Ascending aorta (tissue), 2 donors: Measurements from ENCODE around the gene IL20. TPM values are rescaled to one million over a fixed set of nuclear protein-coding genes. Genes with fewer than 3 reads are reported as not detected.

Experiments
- DNase-seq, 2 donors: peaks; one replicate each; pipeline ENCODE4 v3.0.0-alpha.2; 2019; ENCODE audit warnings: low spot score in 2 of 2
- H3K27ac ChIP-seq, 2 donors: fragments of 200-600 bp; sonication (generic); one replicate each; pipeline ENCODE4 v1.5.1; 2016 to 2017; ENCODE audit warnings: mild to moderate bottlenecking in 1 of 2
- H3K27me3 ChIP-seq: fragments of 200-600 bp; sonication (generic); one replicate; pipeline ENCODE4 v1.5.1; 2017
- H3K36me3 ChIP-seq, 2 donors: fragments of 200-600 bp; sonication (generic); one replicate each; pipeline ENCODE4 v1.5.1; 2016
- H3K4me1 ChIP-seq, 2 donors: fragments of 200-600 bp; sonication (generic); one replicate each; pipeline ENCODE4 v1.5.1; 2016 to 2017; ENCODE audit warnings: mild to moderate bottlenecking in 1 of 2
- H3K4me3 ChIP-seq, 2 donors: fragments of 200-600 bp; sonication (generic); one replicate each; pipeline ENCODE4 v1.5.1; 2016 to 2017; ENCODE audit warnings: mild to moderate bottlenecking in 1 of 2
- H3K9me3 ChIP-seq, 2 donors: fragments of 200-600 bp; sonication (generic); one replicate each; pipeline ENCODE4 v1.5.1; 2016
- CTCF ChIP-seq, 3 experiments: fragments of 200-600 bp in 2 of 3; fragments of 450-650 bp in 1 of 3; sonication (generic) in 2 of 3; IDR thresholded peaks; one replicate each; pipeline ENCODE4 v1.5.1; 2016 to 2019; ENCODE audit warnings: antibody characterized with exemption in 3 of 3, mild to moderate bottlenecking in 1 of 3, moderate library complexity in 1 of 3
- intact Hi-C: fragments of 100-400 bp; cut with DNase I; formaldehyde crosslinking; loops from one replicate; pipeline ENCODE4 v1.15.1; 2023
- total RNA-seq: library from RNA; depleted of rRNA; stranded (reverse); fragments of >200 nt; gene quantifications from one replicate; pipeline ENCODE4 v1.1.0, GENCODE V29; 2016

IL20 gene
- total RNA-seq, 1 donor from 2014 or later, result not detected

GRCh38 chr1:206859082-206859521 is 6.3 kb upstream of the IL20 start:
- TF ChIP-seq CTCF (IDR thresholded peaks at IDR 0.05), result no peak
- H3K36me3 ChIP-seq, result no peaks in the 10 kb centered on the region
- no peak overlapping the region for H3K4me3 ChIP-seq
- H3K9me3 ChIP-seq, result no peaks in the 10 kb centered on the region
- no peaks in the 10 kb centered on the region for H3K27me3 ChIP-seq
- intact Hi-C loops, result no loop called here
- no peaks in the 10 kb centered on the region for H3K4me1 ChIP-seq
- no peak for DNase-seq
- H3K27ac ChIP-seq, result no peak overlapping the region

- H3K4me3 ChIP-seq, result no peak overlapping the region
- intact Hi-C loops, result no loop called here
- no peaks in the 10 kb centered on the region for H3K9me3 ChIP-seq
- no peak for TF ChIP-seq CTCF (IDR thresholded peaks at IDR 0.05)
- no peaks in the 10 kb centered on the region for H3K36me3 ChIP-seq
- H3K4me1 ChIP-seq, result no peaks in the 10 kb centered on the region
- H3K27me3 ChIP-seq, result no peaks in the 10 kb centered on the region
- H3K27ac ChIP-seq, result no peak overlapping the region
- no peak for DNase-seq
These were observed 5.3 kb upstream of the IL20 start for GRCh38 chr1:206860165-206860564.

GRCh38 chr1:206863266-206863665 is 2.2 kb upstream of the IL20 start:
- Histone ChIP-seq H3K9me3 (no peaks in the 10 kb centered on the region), H3K27ac (no peak overlapping the region), H3K36me3 (no peaks in the 10 kb centered on the region), H3K27me3 (no peaks in the 10 kb centered on the region), H3K4me3 (no peak overlapping the region), H3K4me1 (no peaks in the 10 kb centered on the region)
- TF ChIP-seq CTCF (IDR thresholded peaks at IDR 0.05), result no peak
- intact Hi-C loops, result no loop called here
- DNase-seq, result no peak

- no peak for DNase-seq
- H3K4me3 ChIP-seq, result no peak overlapping the region
- H3K27ac ChIP-seq, result no peak overlapping the region
- no peaks in the 10 kb centered on the region for H3K36me3 ChIP-seq
- no peak for TF ChIP-seq CTCF (IDR thresholded peaks at IDR 0.05)
- no peaks in the 10 kb centered on the region for H3K4me1 ChIP-seq
- H3K9me3 ChIP-seq, result no peaks in the 10 kb centered on the region
- no peaks in the 10 kb centered on the region for H3K27me3 ChIP-seq
- intact Hi-C loops, result no loop called here
These were observed 639 bp downstream of the IL20 start for GRCh38 chr1:206866062-206866461.

- Histone ChIP-seq H3K27ac (no peak overlapping the region), H3K4me1 (no peaks in the 10 kb centered on the region), H3K9me3 (no peaks in the 10 kb centered on the region), H3K27me3 (no peaks in the 10 kb centered on the region), H3K36me3 (no peaks in the 10 kb centered on the region), H3K4me3 (no peak overlapping the region)
- DNase-seq, result no peak
- no peak for TF ChIP-seq CTCF (IDR thresholded peaks at IDR 0.05)
- intact Hi-C loops, result no loop called here
These were observed 1.8 kb downstream of the IL20 start for GRCh38 chr1:206867239-206867638.

GRCh38 chr1:206867716-206868115 is 2.3 kb downstream of the IL20 start:
- Histone ChIP-seq H3K27ac (no peak overlapping the region), H3K27me3 (no peaks in the 10 kb centered on the region), H3K4me1 (no peaks in the 10 kb centered on the region), H3K9me3 (no peaks in the 10 kb centered on the region), H3K36me3 (no peaks in the 10 kb centered on the region), H3K4me3 (no peak overlapping the region)
- intact Hi-C loops, result no loop called here
- TF ChIP-seq CTCF (IDR thresholded peaks at IDR 0.05), result no peak
- no peak for DNase-seq
